WTC11 (cell line): ENCODE measurements around the gene MACROD2. TPM values are rescaled to one million over a fixed set of nuclear protein-coding genes. Genes with fewer than 3 reads are reported as not detected.

Source experiments
- ATAC-seq: fragments of 200-7000 bp; cut with Tn5 transposase; 2 replicates; pipeline ENCODE4 v1.10.0; 2021; ENCODE audit warnings: mild to moderate bottlenecking, moderate library complexity
- CTCF ChIA-PET: fragments of 300-600 bp; sonication (Branson Sonifier 250); formaldehyde crosslinking; loops from one replicate; lab custom pipeline; 2021; ENCODE audit warnings: antibody characterized with exemption; lab: Charles Lee
- POLR2A ChIA-PET: fragments of 350-600 bp; sonication (Branson Sonifier 250); formaldehyde crosslinking; loops from one replicate; lab custom pipeline; 2021; ENCODE audit warnings: antibody characterized with exemption; lab: Charles Lee
- DNase-seq: peaks from one replicate; pipeline ENCODE4 v3.0.0; 2021; ENCODE audit warnings: low spot score
- H3K27ac Mint-ChIP-seq: 2 replicates; pipeline ENCODE4 v1.8.0; 2021; ENCODE audit warnings: mixed read lengths
- H3K27me3 Mint-ChIP-seq: 2 replicates; pipeline ENCODE4 v1.8.0; 2021; ENCODE audit warnings: low read depth, mild to moderate bottlenecking, moderate library complexity, mixed read lengths
- H3K36me3 Mint-ChIP-seq: 2 replicates; pipeline ENCODE4 v1.8.0; 2021; ENCODE audit warnings: mixed read lengths
- H3K4me1 Mint-ChIP-seq: 2 replicates; pipeline ENCODE4 v1.8.0; 2022; ENCODE audit warnings: mixed read lengths
- H3K4me3 Mint-ChIP-seq: 2 replicates; pipeline ENCODE4 v1.8.0; 2021; ENCODE audit warnings: mild to moderate bottlenecking, moderate library complexity, mixed read lengths
- H3K9me3 Mint-ChIP-seq: 2 replicates; pipeline ENCODE4 v1.8.0; 2021; ENCODE audit warnings: mixed read lengths
- CBFB ChIP-seq: sonication (generic); formaldehyde crosslinking; IDR thresholded peaks from 2 replicates; pipeline ENCODE4 v1.8.1; 2022; ENCODE audit warnings: mild to moderate bottlenecking, low read depth, missing genetic modification reagents
- CREB1 ChIP-seq: sonication (generic); formaldehyde crosslinking; IDR thresholded peaks from 2 replicates; pipeline ENCODE4 v1.8.0; 2023; ENCODE audit warnings: mild to moderate bottlenecking, missing genetic modification reagents
- CREM ChIP-seq: sonication (generic); formaldehyde crosslinking; IDR thresholded peaks from 2 replicates; pipeline ENCODE4 v1.8.1; 2022; ENCODE audit warnings: mild to moderate bottlenecking, missing genetic modification reagents, moderate library complexity
- HMGA2 ChIP-seq: fragments of 250-450 bp; sonication (Bioruptor Pico); IDR thresholded peaks from 2 replicates; pipeline ENCODE4 v1.4.0; 2021; ENCODE audit warnings: mild to moderate bottlenecking, moderate library complexity
- NFATC4 ChIP-seq: fragments of 250-450 bp; sonication (Bioruptor Pico); IDR thresholded peaks from 2 replicates; pipeline ENCODE4 v1.9.0; 2021; ENCODE audit warnings: mild to moderate bottlenecking
- NR1H2 ChIP-seq: sonication (generic); formaldehyde crosslinking; IDR thresholded peaks from 2 replicates; pipeline ENCODE4 v1.9.0; 2021; ENCODE audit warnings: mild to moderate bottlenecking, moderate library complexity, missing genetic modification reagents
- ZNF671 ChIP-seq: fragments of 250-450 bp; sonication (Bioruptor Pico); IDR thresholded peaks from 2 replicates; pipeline ENCODE4 v1.8.0; 2021; ENCODE audit warnings: mild to moderate bottlenecking
- total RNA-seq: library from RNA; stranded (reverse); gene quantifications from 3 replicates; pipeline ENCODE4 v1.2.3, GENCODE V29; 2021
- TF ChIP-seq, protein P1 (sequence below): sonication (generic); formaldehyde crosslinking; IDR thresholded peaks from 2 replicates; pipeline ENCODE4 v1.8.1; 2022; ENCODE audit warnings: low read depth, missing genetic modification reagents, borderline replicate concordance
- TF ChIP-seq, protein P2 (sequence below): sonication (generic); formaldehyde crosslinking; IDR thresholded peaks from 2 replicates; pipeline ENCODE4 v1.8.1; 2023; ENCODE audit warnings: mild to moderate bottlenecking, missing genetic modification reagents, moderate library complexity
- TF ChIP-seq, protein P3 (sequence below): sonication (generic); formaldehyde crosslinking; IDR thresholded peaks from 2 replicates; pipeline ENCODE4 v1.8.0; 2022; ENCODE audit warnings: mild to moderate bottlenecking, missing genetic modification reagents
- TF ChIP-seq, protein P4 (sequence below): sonication (generic); formaldehyde crosslinking; IDR thresholded peaks from 2 replicates; pipeline ENCODE4 v1.8.1; 2023; ENCODE audit warnings: mild to moderate bottlenecking, missing genetic modification reagents
- TF ChIP-seq, protein P5 (sequence below): fragments of 250-450 bp; sonication (Bioruptor Pico); IDR thresholded peaks from 2 replicates; pipeline ENCODE4 v1.9.0; 2021; ENCODE audit warnings: mild to moderate bottlenecking, borderline replicate concordance
- TF ChIP-seq, protein P6 (sequence below): sonication (generic); formaldehyde crosslinking; IDR thresholded peaks from 2 replicates; pipeline ENCODE4 v1.8.1; 2023; ENCODE audit warnings: mild to moderate bottlenecking, moderate library complexity, missing genetic modification reagents
- TF ChIP-seq, protein P7 (sequence below): sonication (generic); formaldehyde crosslinking; IDR thresholded peaks from 2 replicates; pipeline ENCODE4 v1.8.1; 2023; ENCODE audit warnings: mild to moderate bottlenecking, missing genetic modification reagents, moderate library complexity

The MACROD2 gene
- total RNA-seq, 1 experiment from 2014 or later: 4.1 TPM

DNA sequence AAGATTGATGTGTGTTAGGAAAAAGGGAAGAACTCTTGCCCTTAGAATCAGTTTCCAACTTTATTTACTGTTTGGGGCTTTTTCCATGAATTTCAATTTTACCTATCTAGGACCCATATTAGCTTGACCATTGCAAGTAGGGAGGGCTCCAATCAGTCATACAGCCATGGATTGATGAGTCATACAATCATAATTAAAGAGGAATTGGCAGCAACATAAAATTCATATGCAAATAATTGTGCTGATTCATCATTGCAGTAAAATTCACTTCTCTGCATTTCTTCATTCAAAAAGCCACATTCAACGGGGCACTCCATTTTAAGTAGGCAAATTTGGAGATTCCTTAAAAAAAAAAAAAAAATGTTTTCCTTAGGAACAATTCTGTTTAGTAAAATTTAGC lies 1561.6 kb downstream of the MACROD2 start (continued):
- TF ChIP-seq, protein P1, sequence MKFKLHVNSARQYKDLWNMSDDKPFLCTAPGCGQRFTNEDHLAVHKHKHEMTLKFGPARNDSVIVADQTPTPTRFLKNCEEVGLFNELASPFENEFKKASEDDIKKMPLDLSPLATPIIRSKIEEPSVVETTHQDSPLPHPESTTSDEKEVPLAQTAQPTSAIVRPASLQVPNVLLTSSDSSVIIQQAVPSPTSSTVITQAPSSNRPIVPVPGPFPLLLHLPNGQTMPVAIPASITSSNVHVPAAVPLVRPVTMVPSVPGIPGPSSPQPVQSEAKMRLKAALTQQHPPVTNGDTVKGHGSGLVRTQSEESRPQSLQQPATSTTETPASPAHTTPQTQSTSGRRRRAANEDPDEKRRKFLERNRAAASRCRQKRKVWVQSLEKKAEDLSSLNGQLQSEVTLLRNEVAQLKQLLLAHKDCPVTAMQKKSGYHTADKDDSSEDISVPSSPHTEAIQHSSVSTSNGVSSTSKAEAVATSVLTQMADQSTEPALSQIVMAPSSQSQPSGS: no peak
- TF ChIP-seq, all 79 proteins: peak for 0

DNA sequence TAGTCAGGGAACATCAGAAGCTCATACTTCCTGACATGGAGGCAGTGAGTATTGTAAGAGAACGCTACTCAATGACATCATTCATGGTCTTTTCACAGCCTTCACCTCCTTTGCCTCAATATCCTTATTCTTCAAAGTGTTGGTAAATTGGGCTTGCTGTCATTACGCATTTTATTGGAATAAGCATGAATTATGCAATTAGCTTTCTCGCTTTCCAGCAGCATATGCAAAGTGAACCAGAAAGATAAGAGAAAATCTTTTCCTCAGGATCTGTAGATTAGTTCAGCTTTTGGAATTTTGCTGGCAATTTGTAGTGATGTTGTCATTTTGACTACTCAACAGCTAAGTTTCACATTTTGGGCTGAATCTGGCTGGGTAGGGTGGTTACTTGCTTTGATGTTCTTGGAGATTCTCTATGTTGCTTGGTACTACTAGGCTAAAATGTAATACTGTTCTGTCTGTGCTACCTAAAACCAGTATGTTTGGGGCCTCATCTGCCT lies 1565.8 kb downstream of the MACROD2 start:
- ChIA-PET CTCF (interaction anchor here (1.4 kb wide), 1 partner anchor 68 kb away, joined by 3 read pairs; no protein-coding TSS in a partner anchor), POLR2A (no interaction called here)
- peak overlapping the region; percentile 16 for H3K27ac Mint-ChIP-seq
- ATAC-seq (peak; percentile 43), DNase-seq (no peak)
- no peak overlapping the region for H3K4me3 Mint-ChIP-seq
- TF ChIP-seq, protein P2, sequence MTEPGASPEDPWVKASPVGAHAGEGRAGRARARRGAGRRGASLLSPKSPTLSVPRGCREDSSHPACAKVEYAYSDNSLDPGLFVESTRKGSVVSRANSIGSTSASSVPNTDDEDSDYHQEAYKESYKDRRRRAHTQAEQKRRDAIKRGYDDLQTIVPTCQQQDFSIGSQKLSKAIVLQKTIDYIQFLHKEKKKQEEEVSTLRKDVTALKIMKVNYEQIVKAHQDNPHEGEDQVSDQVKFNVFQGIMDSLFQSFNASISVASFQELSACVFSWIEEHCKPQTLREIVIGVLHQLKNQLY (CRISPR knock-in tag): no peak
- TF ChIP-seq, protein P3, sequence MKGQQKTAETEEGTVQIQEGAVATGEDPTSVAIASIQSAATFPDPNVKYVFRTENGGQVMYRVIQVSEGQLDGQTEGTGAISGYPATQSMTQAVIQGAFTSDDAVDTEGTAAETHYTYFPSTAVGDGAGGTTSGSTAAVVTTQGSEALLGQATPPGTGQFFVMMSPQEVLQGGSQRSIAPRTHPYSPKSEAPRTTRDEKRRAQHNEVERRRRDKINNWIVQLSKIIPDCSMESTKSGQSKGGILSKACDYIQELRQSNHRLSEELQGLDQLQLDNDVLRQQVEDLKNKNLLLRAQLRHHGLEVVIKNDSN (CRISPR knock-in tag): no peak
- TF ChIP-seq, protein P4, sequence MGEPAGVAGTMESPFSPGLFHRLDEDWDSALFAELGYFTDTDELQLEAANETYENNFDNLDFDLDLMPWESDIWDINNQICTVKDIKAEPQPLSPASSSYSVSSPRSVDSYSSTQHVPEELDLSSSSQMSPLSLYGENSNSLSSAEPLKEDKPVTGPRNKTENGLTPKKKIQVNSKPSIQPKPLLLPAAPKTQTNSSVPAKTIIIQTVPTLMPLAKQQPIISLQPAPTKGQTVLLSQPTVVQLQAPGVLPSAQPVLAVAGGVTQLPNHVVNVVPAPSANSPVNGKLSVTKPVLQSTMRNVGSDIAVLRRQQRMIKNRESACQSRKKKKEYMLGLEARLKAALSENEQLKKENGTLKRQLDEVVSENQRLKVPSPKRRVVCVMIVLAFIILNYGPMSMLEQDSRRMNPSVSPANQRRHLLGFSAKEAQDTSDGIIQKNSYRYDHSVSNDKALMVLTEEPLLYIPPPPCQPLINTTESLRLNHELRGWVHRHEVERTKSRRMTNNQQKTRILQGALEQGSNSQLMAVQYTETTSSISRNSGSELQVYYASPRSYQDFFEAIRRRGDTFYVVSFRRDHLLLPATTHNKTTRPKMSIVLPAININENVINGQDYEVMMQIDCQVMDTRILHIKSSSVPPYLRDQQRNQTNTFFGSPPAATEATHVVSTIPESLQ (CRISPR knock-in tag): no peak
- TF ChIP-seq ZNF671 (CRISPR knock-in tag) (no peak), HMGA2 (no peak), CBFB (CRISPR knock-in tag) (no peak), NR1H2 (CRISPR knock-in tag) (no peak)
- peaks cover 7% of the 10 kb centered on the region; the same call in 1 of the 2 replicates for H3K9me3 Mint-ChIP-seq
- no peaks in the 10 kb centered on the region; the same call in 1 of the 2 replicates for H3K27me3 Mint-ChIP-seq
- peaks cover 28% of the 10 kb centered on the region for H3K4me1 Mint-ChIP-seq
- no peaks in the 10 kb centered on the region for H3K36me3 Mint-ChIP-seq

DNA sequence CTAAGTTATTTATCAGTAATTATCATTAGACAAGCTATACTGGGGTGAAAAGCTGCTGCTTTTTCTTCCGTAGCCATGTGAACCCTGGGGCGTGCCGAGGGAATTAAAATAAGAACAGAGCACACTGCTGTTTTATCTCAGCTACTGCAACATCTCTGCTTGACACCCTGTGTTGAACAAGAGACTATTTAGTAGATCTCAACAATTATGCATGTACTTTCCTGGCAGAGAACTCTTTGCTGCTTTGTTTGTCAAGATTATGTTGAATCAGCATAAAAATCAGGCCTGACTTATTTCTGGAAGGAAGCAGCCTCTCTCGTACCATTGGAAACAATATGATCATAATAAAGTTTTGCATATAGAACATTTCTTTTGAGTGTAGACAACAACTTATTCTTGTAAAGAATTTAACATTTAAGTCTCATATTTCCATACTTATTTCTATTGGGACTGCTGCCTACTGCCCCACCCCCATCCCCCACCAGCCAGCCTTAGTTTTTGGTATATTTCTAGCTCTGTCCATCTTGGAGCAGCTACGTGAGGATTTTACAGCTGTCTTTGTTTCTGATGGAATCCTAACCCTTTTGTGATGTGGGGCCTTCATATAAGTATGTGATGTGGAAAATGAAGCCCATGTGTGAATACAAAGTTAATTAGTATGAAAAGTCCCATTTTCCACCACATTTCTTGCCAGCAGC lies 1566.5 kb downstream of the MACROD2 start:
- peaks cover 7% of the 10 kb centered on the region; the same call in 1 of the 2 replicates for H3K9me3 Mint-ChIP-seq
- ChIA-PET POLR2A (no interaction called here), CTCF (interaction anchor here (0.8 to 1.4 kb wide), 2 partner anchors 69 to 92 kb away, joined by 3 read pairs; no protein-coding TSS in a partner anchor)
- ATAC-seq (peak; percentile 81), DNase-seq (no peak)
- TF ChIP-seq, protein P5, sequence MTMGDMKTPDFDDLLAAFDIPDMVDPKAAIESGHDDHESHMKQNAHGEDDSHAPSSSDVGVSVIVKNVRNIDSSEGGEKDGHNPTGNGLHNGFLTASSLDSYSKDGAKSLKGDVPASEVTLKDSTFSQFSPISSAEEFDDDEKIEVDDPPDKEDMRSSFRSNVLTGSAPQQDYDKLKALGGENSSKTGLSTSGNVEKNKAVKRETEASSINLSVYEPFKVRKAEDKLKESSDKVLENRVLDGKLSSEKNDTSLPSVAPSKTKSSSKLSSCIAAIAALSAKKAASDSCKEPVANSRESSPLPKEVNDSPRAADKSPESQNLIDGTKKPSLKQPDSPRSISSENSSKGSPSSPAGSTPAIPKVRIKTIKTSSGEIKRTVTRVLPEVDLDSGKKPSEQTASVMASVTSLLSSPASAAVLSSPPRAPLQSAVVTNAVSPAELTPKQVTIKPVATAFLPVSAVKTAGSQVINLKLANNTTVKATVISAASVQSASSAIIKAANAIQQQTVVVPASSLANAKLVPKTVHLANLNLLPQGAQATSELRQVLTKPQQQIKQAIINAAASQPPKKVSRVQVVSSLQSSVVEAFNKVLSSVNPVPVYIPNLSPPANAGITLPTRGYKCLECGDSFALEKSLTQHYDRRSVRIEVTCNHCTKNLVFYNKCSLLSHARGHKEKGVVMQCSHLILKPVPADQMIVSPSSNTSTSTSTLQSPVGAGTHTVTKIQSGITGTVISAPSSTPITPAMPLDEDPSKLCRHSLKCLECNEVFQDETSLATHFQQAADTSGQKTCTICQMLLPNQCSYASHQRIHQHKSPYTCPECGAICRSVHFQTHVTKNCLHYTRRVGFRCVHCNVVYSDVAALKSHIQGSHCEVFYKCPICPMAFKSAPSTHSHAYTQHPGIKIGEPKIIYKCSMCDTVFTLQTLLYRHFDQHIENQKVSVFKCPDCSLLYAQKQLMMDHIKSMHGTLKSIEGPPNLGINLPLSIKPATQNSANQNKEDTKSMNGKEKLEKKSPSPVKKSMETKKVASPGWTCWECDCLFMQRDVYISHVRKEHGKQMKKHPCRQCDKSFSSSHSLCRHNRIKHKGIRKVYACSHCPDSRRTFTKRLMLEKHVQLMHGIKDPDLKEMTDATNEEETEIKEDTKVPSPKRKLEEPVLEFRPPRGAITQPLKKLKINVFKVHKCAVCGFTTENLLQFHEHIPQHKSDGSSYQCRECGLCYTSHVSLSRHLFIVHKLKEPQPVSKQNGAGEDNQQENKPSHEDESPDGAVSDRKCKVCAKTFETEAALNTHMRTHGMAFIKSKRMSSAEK (CRISPR knock-in tag): no peak
- no peak for TF ChIP-seq NFATC4 (CRISPR knock-in tag)
- TF ChIP-seq, protein P1: no peak
- no peak for TF ChIP-seq CREM
- TF ChIP-seq, protein P6, sequence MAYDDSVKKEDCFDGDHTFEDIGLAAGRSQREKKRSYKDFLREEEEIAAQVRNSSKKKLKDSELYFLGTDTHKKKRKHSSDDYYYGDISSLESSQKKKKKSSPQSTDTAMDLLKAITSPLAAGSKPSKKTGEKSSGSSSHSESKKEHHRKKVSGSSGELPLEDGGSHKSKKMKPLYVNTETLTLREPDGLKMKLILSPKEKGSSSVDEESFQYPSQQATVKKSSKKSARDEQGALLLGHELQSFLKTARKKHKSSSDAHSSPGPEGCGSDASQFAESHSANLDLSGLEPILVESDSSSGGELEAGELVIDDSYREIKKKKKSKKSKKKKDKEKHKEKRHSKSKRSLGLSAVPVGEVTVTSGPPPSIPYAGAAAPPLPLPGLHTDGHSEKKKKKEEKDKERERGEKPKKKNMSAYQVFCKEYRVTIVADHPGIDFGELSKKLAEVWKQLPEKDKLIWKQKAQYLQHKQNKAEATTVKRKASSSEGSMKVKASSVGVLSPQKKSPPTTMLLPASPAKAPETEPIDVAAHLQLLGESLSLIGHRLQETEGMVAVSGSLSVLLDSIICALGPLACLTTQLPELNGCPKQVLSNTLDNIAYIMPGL (CRISPR knock-in tag): no peak
- TF ChIP-seq, protein P7, sequence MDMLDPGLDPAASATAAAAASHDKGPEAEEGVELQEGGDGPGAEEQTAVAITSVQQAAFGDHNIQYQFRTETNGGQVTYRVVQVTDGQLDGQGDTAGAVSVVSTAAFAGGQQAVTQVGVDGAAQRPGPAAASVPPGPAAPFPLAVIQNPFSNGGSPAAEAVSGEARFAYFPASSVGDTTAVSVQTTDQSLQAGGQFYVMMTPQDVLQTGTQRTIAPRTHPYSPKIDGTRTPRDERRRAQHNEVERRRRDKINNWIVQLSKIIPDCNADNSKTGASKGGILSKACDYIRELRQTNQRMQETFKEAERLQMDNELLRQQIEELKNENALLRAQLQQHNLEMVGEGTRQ (CRISPR knock-in tag): no peak
- no peak for TF ChIP-seq CREB1
- H3K4me1 Mint-ChIP-seq: peaks cover 28% of the 10 kb centered on the region
- no peaks in the 10 kb centered on the region; the same call in 1 of the 2 replicates for H3K27me3 Mint-ChIP-seq
- H3K27ac Mint-ChIP-seq: peak overlapping the region; percentile 16; the same call in 1 of the 2 replicates
- H3K36me3 Mint-ChIP-seq: no peaks in the 10 kb centered on the region
- no peak overlapping the region for H3K4me3 Mint-ChIP-seq
